Prostate gland (tissue), 2 donors: ENCODE results near the gene MED1.

ENCODE experiments used
- CTCF ChIP-seq, 4 experiments: fragments of 200-600 bp in 2 of 4; fragments of 450-650 bp in 2 of 4; sonication (generic) in 2 of 4; IDR thresholded peaks; 1 replicate in 3 of 4; 2 replicates in 1 of 4; pipeline ENCODE4 v1.5.1; 2016 to 2019; ENCODE audit warnings: antibody characterized with exemption in 4 of 4, mild to moderate bottlenecking in 2 of 4, moderate library complexity in 2 of 4
- POLR2A ChIP-seq: fragments of 450-650 bp; IDR thresholded peaks from one replicate; pipeline ENCODE4 v1.6.1; 2016; ENCODE audit warnings: antibody characterized with exemption, mild to moderate bottlenecking

- TF ChIP-seq POLR2A (no peak), CTCF (IDR thresholded peaks at IDR 0.05) (no peak)
Measured at GRCh38 chr17:39402244-39402889, 48.7 kb downstream of the MED1 start.
